ENCODE measurements around the gene TBC1D2B. TPM values are rescaled to one million over a fixed set of nuclear protein-coding genes. Genes with fewer than 3 reads are reported as not detected.

Gene TBC1D2B
- total and polyA plus RNA-seq, 2 of the 4 experiments (the other 2 are of a cell fraction) = 17.7 to 28.3 TPM

DNA sequence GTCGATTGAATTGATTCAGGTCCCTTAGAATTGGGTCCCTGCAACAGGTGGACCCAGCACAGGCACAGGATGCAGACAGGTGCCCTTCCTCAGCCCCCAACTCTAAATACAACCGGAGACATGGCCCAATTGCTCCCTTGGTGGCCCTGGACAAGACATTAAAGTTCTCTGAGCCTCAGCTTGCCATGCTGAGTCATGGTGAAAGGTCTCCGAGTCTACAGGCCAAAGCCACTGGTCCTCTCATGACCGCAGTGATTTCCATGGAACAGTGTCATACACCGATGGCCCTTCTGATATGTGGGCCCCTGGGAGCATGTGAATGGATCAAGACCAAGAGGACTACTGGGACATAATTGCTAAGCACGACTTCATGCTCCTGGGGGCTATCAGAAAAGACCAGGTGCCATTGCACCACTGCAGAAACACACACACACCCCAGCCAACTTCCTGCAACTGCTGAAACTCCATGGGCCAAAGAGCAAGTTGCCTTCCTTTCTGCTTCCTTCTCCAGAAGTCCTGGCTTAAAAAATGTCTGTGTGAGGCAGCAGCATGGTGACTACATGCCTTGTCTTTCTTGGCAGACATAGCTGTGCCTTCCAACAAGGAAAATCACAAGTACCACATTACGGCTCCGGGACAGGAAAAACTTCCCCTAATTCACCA is 38.8 kb downstream of the TBC1D2B start:
- Histone ChIP-seq H3K23ac (ENCODE audit: low read depth, low read length) (no peak overlapping the region), H2BK5ac (ENCODE audit: low read depth, low read length, poor library complexity, severe bottlenecking) (no peak overlapping the region), H3K4me1 (ENCODE audit: control insufficient read depth, insufficient read depth, low read length) (peaks cover 15% of the 10 kb centered on the region), H3K36me3 (ENCODE audit: control insufficient read depth, insufficient read depth, low read length) (peaks cover 46% of the 10 kb centered on the region), H3K14ac (replicated peaks; ENCODE audit: low read depth, low read length) (no peak overlapping the region), H3K9me3 (ENCODE audit: control insufficient read depth, insufficient read depth, low read length) (no peaks in the 10 kb centered on the region), H3K9me1 (ENCODE audit: insufficient read depth, low read length) (peaks cover 40% of the 10 kb centered on the region), H3K79me1 (ENCODE audit: low read depth in 1 of 2, low read length in 2 of 2) (peaks cover 32 to 74% of the 10 kb centered on the region in 2 experiments), H3K27me3 (ENCODE audit: control insufficient read depth, insufficient read depth, low read length) (no peaks in the 10 kb centered on the region), H4K91ac (ENCODE audit: insufficient read depth, low read depth, low read length) (no peak overlapping the region), H2AK9ac (replicated peaks; ENCODE audit: low read depth, low read length, poor library complexity) (no peak overlapping the region), H4K8ac (ENCODE audit: low read depth in 2 of 2, low read length in 2 of 2) (no peak overlapping the region), H3K27ac (ENCODE audit: insufficient read depth, low read length) (no peak overlapping the region), H2BK15ac (ENCODE audit: low read depth, low read length) (no peak overlapping the region), H4K5ac (ENCODE audit: low read depth, low read length) (no peak overlapping the region), H3K18ac (ENCODE audit: low read depth, low read length) (no peak overlapping the region), H2AFZ (replicated peaks; ENCODE audit: low read length, poor library complexity) (no peak overlapping the region), H3K56ac (ENCODE audit: extremely low read depth, insufficient read depth, low read length) (no peak overlapping the region), H2AK5ac (ENCODE audit: low read depth, low read length) (no peak overlapping the region), H3K4me2 (ENCODE audit: low read depth, low read length) (no peak overlapping the region), H4K20me1 (ENCODE audit: insufficient read depth, low read length) (peaks cover 71% of the 10 kb centered on the region), H3K4me3 (ENCODE audit: insufficient read depth, low read depth, low read length) (no peak overlapping the region), H2BK20ac (ENCODE audit: low read depth, low read length) (no peak overlapping the region), H2BK120ac (ENCODE audit: low read depth, low read length) (no peak overlapping the region), H3K9ac (ENCODE audit: low read depth, low read length) (no peak overlapping the region), H3K4ac (ENCODE audit: low read depth, low read length) (no peak overlapping the region)
- dilution Hi-C loops (cut with HindIII; ENCODE audit: low sequenced_read_pairs, unreplicated experiment) (no loop called here), in situ Hi-C loops (cut with MboI; ENCODE audit: low sequenced_read_pairs) (no loop called here), intact Hi-C loops (cut with micrococcal nuclease) (no loop called here)
- 93% methylated on average over 8 of the region's 8 CpGs; no CpG with 5 or more reads in 1 of the 2 experiments for WGBS, 2 experiments (ENCODE audit: extremely low coverage in 2 of 2, insufficient read length in 1 of 2)
- CTCF ChIA-PET = no interaction called here
- no TSS peak for BruUV-seq (replicated peaks)
- no peak for ATAC-seq (ENCODE audit: low read depth)
- POLR2A ChIA-PET (ENCODE audit: unreplicated experiment) = no interaction called here
- no peak for DNase-seq
- TF ChIP-seq SMC3 (IDR thresholded peaks at IDR 0.05; ENCODE audit: low read depth, low read length) (no peak), MAZ (IDR thresholded peaks at IDR 0.05; ENCODE audit: borderline replicate concordance, low read depth, low read length) (no peak), FOS (IDR thresholded peaks at IDR 0.05; ENCODE audit: low read depth, low read length) (no peak), MXI1 (IDR thresholded peaks at IDR 0.05; ENCODE audit: borderline replicate concordance, low read depth, low read length) (no peak), RAD21 (IDR thresholded peaks at IDR 0.05; ENCODE audit: low read length) (no peak), NFE2L2 (IDR thresholded peaks at IDR 0.05; ENCODE audit: low read depth, low read length) (no peak; the same call in 1 of the 2 replicates), CEBPB (IDR thresholded peaks at IDR 0.05; ENCODE audit: low read depth, low read length) (no peak), POLR2A (IDR thresholded peaks at IDR 0.05; ENCODE audit: low read depth, low read length) (no peak), RFX5 (IDR thresholded peaks at IDR 0.05; ENCODE audit: low read depth, low read length) (no peak), CHD1 (IDR thresholded peaks at IDR 0.05; ENCODE audit: low read depth, low read length) (no peak), RCOR1 (IDR thresholded peaks at IDR 0.05; ENCODE audit: insufficient replicate concordance, low read length) (no peak), BHLHE40 (IDR thresholded peaks at IDR 0.05; ENCODE audit: low read depth, low read length) (no peak)
- TF ChIP-seq, protein P1, sequence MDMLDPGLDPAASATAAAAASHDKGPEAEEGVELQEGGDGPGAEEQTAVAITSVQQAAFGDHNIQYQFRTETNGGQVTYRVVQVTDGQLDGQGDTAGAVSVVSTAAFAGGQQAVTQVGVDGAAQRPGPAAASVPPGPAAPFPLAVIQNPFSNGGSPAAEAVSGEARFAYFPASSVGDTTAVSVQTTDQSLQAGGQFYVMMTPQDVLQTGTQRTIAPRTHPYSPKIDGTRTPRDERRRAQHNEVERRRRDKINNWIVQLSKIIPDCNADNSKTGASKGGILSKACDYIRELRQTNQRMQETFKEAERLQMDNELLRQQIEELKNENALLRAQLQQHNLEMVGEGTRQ (IDR thresholded peaks at IDR 0.05; ENCODE audit: low read depth, low read length) = no peak
- TF ChIP-seq, protein P2, sequence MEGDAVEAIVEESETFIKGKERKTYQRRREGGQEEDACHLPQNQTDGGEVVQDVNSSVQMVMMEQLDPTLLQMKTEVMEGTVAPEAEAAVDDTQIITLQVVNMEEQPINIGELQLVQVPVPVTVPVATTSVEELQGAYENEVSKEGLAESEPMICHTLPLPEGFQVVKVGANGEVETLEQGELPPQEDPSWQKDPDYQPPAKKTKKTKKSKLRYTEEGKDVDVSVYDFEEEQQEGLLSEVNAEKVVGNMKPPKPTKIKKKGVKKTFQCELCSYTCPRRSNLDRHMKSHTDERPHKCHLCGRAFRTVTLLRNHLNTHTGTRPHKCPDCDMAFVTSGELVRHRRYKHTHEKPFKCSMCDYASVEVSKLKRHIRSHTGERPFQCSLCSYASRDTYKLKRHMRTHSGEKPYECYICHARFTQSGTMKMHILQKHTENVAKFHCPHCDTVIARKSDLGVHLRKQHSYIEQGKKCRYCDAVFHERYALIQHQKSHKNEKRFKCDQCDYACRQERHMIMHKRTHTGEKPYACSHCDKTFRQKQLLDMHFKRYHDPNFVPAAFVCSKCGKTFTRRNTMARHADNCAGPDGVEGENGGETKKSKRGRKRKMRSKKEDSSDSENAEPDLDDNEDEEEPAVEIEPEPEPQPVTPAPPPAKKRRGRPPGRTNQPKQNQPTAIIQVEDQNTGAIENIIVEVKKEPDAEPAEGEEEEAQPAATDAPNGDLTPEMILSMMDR (conservative IDR thresholded peaks at IDR 0.05; ENCODE audit: low read depth, low read length) = no peak
- TF ChIP-seq, protein P3, sequence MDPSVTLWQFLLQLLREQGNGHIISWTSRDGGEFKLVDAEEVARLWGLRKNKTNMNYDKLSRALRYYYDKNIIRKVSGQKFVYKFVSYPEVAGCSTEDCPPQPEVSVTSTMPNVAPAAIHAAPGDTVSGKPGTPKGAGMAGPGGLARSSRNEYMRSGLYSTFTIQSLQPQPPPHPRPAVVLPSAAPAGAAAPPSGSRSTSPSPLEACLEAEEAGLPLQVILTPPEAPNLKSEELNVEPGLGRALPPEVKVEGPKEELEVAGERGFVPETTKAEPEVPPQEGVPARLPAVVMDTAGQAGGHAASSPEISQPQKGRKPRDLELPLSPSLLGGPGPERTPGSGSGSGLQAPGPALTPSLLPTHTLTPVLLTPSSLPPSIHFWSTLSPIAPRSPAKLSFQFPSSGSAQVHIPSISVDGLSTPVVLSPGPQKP (IDR thresholded peaks at IDR 0.05; ENCODE audit: borderline replicate concordance, low read depth, low read length) = no peak

All from IMR-90 (cell line).